HG03432 (cell line): ENCODE data around the gene PLCH1.

ENCODE experiments used
- ATAC-seq: cut with Tn5 transposase; IDR thresholded peaks from one replicate; pipeline ENCODE4 v1.9.1; 2021; ENCODE audit warnings: mild to moderate bottlenecking, moderate library complexity; ENCODE audit not compliant: unreplicated experiment

The PLCH1 gene

DNA sequence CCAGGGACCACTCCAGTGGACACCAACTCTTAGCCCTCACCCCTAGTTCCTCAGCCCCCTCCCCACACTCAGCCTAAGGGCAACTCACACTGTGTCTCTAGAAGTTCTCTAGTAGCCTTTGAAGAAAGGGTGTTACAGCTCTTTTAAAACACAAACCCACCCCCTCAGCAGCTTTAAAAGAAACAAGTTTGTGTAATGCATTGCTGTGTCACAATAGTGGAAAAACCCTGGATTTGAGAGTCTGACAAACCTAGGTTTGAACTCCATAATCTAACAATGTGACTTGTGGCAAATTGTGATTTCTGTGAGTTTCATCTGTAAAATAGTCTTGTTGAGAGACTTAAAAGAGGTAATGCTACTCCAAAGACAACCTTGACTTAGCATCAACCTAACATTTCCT, 54.0 kb downstream of the PLCH1 start:
- no peak for ATAC-seq

DNA sequence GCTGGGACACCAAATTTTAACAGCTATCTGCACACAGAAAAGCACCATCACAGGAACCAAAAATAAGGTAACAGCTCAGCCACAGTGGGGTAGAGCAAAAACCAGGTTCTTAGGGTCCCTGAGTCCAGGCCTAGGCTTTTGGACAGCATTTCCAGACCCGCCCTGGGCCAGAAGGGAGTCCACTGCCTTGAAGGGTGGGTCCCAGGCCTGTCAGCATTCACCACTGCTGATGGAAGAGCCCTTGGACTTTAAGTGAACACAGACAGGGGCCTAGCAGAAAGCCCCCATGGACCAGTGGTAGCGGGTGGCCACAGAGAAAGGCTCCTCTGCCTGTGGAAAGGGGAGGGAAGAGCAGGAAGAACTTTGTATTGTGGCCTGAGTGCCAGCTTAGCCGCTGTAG, 56.4 kb downstream of the PLCH1 start:
- no peak for ATAC-seq

- ATAC-seq, result no peak
These were observed 61.5 kb downstream of the PLCH1 start for GRCh38 chr3:155683344-155683720.

DNA sequence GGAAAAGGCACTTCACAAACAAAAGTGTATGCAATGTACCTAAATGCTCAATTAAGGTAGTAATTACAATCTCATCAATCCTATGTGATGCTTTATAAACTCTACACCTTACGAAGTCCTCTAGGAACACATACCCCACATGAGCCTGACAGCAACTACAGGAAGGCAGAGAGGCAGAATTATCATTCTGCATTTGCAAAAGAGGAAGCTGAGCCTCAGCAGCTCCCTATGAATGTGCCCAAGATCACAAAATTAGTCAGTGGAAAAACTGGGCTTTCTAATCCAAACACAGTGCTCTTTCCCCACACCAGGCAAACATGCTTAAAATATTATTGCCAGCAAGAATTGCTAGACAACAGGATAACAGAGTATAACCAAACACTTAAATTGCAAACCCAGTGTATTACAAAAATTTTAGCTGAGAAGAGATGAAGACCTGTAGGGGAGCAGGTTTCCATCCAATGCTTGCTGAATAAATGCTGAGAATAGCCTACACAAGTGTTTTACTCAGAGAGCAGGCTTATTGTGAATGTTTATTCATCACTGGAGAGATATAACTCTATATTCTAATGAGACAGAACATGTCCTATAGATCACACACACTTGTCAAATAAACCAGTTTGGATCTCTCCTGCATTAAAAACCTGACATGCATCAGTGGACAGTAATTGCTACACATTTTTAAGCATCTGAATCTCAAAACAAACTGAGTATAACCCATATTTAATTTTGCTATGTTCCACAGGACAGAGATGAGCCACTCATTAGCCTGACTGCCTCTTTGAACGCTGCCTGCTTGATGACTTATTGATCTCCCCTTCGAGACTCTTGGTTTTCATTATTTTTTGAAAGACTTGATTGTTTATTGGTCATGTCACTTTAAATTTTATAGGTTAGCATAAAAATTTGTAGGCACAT, 62.2 kb downstream of the PLCH1 start:
- ATAC-seq, result no peak

DNA sequence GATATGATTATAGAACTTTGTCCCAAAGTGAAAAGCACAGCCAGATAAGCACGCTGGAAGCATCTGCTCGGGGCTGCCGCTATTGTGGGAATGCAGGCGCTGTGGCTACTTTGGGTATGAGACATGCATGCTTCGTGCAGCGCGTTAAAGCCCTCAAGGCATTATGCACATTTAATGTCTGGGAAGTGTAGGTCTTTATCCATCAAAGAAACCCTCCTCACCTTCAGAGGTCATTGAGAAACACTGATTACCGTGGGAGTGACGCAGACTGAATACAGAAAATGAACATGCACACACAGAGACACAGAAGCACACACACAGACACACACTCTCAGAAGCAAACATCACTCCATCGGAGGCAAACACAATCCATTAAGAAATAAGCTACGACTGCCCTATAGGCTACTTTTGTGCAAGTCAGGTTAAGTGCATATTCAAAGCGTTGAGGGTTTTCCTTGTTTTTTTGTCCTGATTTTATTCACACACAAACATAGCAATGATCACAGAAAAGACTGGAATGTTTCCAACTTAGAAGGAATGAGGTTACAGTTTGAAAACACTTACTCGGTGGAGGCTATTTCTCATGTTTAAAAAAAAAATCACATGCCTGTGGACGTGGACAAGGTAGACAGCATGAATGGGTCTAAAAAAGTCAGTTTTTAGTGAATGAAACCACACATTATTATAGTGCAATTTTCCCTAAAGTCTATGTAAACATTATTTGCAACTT, 68.5 kb downstream of the PLCH1 start:
- ATAC-seq, result no peak

DNA sequence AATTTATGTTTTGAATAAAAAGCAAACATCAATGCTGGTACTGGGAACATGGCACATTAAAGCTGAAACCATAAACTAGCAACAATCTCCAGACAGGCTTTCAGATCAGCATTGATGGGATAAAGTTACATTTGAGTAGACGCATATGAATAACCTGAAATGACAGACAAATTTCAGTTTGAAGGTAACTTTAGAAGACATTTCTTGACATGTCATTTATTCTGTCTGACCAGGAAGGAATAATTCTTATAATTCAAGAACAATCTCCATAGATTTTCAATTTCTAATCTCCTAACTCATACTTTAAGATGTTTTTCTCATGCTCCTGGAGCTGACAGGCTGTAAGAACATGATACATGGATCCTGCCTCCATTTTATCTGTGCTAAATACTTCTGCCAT, 69.8 kb downstream of the PLCH1 start:
- ATAC-seq, result no peak

DNA sequence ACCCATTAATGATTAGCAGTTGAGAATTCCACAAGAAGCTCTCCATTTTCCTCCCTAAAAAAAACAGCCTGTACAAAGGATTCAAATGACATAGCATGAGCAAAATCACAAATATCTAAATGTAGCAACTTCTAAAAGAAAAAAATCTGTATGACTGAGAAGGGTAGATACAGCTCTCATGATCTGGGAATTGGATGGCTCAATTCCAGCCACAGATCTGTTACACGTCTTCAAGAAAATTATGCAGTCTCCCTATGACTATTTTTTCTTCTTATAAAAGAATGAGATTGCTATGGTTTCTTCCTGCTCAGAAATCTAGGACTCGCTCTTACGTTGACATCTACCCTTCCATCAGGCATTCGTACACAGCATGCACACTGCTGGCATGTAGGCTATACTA, 71.5 kb downstream of the PLCH1 start:
- no peak for ATAC-seq

GRCh38 chr3:155670335-155670734, 74.5 kb downstream of the PLCH1 start:
- no peak for ATAC-seq

GRCh38 chr3:155667988-155668387, 76.9 kb downstream of the PLCH1 start:
- no peak for ATAC-seq

GRCh38 chr3:155664925-155665695, 79.8 kb downstream of the PLCH1 start:
- ATAC-seq, result no peak

DNA sequence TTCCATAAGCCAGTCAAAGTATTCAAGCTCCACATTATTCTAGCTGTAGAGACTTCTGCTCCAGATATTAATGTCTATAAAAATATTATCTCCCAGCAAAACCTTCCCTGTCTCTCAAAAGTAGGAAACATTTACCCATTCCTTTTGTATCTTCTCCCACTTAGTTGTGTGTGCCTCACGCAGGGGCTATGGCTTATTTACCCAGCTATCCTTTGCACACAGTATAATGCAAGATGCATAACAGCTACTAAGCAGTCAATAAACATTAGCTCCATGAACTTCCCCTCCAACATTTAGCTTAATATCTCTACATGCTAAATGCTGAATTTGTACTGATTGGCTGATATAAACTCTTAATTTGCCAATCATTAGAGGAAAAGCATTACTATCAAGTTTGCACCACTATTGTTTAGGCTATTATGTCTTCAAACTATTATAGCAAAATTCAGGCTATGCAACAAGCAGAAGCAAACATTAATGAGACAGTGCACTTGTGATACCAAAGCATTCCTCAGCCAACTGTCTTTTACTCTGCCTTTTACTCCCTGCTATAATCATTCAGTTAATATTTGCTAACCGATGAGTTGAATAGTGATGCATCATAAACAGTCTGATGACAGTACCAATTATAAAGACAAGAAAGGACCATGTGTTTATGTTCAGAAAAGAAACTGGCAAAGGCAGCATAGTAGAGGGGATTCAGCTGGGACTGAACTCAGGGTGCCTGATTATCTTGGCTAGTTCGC, 81.2 kb downstream of the PLCH1 start:
- ATAC-seq, result no peak

DNA sequence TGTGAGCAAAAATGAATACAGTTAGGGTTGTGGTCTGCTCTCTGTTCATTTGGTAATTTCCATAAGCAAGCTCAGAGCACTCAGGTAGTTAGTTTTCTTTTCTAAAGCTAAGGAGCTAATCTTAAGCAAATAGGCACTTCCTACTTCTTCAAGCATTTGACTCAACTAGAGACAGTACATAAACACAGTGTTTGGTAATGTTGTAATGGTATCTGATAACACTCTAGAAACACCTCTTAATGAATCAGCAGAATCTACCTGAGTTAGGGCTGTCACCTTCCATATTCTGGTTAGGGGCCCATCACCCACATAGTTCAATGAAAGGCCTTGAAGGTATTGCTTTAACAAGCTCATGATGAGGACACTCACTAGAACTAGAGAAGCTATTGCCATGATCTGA, 83.1 kb downstream of the PLCH1 start:
- no peak for ATAC-seq

DNA sequence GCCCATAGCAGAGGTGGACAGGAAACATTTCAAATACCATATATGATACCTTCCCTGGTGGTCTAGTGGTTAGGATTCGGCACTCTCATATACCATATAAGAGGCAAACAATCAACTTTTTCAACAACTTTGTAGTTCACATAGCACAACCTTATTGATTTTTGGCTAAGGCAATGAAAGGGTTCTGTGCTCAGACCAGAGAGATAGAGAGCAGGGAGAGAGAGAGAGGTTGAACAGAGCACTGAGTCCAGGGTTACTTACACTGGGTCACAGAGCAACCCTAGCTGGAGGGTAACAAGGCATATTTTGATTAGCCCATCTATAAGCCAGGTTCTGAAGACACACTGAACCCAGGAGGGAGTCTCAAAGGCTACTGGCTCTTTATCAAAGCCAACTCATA, 83.8 kb downstream of the PLCH1 start:
- ATAC-seq, result no peak

DNA sequence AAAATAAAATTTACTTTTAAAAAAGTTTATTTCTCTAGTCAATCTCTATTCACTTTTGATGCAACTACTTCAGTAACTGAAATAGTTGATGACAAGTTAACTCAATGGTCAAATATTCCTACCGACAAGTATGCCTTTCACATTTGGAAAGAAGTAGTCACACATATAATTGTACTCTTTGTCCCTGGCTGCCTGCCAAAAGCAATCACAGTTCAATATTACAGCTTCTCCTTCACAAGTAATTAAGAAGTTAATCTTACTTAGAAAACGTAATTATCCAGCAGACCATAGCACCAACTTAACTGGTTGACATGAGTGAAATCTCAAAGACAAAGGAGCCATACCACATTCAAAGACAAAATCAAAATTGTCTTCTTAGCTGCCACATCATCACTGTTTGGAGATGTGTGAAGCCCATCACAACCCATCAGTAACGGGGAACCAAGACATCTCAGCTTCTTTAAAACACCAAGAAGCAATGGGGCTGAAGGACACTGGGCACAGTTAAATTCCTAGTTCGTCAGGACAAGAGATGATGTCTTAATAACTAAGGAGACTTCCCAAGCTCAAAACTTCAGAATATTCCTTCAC, 86.1 kb downstream of the PLCH1 start:
- no peak for ATAC-seq

DNA sequence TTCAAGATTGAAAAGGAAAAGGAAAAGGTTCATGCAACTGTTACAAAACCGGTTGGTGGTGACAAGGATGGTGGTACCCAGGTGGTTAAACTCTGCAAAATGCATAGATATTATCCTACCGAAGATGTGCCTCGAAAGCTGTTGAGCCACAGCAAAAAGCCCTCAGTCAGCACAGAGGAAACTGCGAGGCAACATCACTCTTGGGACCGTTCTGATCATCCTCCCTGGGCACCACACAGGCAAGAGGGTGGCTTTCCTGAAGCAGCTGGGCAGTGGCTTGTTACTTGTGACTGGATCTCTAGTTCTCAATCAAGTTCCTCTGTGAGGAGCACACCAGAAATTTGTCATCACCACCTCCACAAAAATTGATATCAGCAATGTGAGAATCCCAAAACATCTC, 86.9 kb downstream of the PLCH1 start:
- no peak for ATAC-seq

DNA sequence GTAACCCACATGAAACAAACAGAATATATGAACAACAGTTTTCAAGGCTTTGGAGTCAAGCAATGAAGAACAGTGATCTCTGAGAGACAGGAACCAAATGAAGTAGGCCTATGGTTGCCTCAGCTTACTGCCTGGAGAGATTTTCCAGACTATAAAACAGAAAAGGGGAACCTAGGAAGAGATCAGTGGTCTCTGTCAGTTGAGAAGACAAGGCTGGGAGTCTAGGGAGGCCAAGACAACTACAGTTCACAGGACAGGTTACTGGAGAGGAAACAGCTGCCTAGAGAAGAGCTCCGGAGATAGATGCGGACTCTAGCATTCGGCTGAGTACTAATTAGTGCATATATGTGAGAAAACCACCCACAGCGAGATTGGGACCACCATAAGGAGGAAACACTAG, 87.7 kb downstream of the PLCH1 start:
- no peak for ATAC-seq

GRCh38 chr3:155656466-155656865, 88.4 kb downstream of the PLCH1 start:
- ATAC-seq, result no peak

- no peak for ATAC-seq
These were observed 93.2 kb downstream of the PLCH1 start for GRCh38 chr3:155651489-155652218.

DNA sequence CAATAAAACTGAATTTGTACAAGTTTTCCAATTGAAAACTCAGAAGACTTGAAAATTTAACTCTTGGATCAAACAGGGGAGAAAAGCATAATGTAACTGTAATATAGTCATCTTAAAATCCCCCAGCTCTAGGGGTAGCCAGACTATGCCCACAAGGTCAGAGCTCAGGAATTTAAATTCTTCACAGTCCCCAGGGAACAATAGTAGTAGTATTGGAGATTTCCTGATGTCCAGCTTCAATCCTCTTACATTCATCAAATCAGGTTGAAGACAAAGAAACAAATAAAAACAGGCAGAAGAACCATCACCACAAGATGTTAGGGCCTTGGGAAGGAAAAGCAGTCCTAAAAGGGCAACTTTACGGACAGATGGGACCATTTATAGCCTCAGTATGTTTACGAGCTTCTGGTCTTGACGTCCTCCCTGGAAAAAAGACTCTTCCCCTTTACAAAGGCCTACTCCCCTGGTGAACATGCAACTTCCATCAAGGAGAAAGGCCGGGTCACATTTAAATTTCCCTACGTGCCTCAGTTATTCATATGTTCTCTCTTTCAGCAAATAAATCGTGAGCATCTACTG, 96.8 kb downstream of the PLCH1 start:
- no peak for ATAC-seq
